ENCODE results near the gene GASK1A. TPM values are rescaled to one million over a fixed set of nuclear protein-coding genes. Genes with fewer than 3 reads are reported as not detected.

Gene GASK1A
- 1 to 10 TPM; 2.4 to 5.7 (median 4.0) TPM for total RNA-seq
- polyA plus RNA-seq = 1.5 TPM
- long read RNA-seq, donor 1 = 0 reads
- long read RNA-seq, donor 2, partial matches to known transcripts = 0 of 3 reads
- long read RNA-seq, donor 2, other reads (novel, unspliced or antisense) = 0 of 3 reads
- long read RNA-seq, donor 3, partial matches to known transcripts = 0 of 1 reads
- long read RNA-seq, donor 3, other reads (novel, unspliced or antisense) = 0 of 1 reads
- long read RNA-seq, donor 4 = 0 reads

DNA sequence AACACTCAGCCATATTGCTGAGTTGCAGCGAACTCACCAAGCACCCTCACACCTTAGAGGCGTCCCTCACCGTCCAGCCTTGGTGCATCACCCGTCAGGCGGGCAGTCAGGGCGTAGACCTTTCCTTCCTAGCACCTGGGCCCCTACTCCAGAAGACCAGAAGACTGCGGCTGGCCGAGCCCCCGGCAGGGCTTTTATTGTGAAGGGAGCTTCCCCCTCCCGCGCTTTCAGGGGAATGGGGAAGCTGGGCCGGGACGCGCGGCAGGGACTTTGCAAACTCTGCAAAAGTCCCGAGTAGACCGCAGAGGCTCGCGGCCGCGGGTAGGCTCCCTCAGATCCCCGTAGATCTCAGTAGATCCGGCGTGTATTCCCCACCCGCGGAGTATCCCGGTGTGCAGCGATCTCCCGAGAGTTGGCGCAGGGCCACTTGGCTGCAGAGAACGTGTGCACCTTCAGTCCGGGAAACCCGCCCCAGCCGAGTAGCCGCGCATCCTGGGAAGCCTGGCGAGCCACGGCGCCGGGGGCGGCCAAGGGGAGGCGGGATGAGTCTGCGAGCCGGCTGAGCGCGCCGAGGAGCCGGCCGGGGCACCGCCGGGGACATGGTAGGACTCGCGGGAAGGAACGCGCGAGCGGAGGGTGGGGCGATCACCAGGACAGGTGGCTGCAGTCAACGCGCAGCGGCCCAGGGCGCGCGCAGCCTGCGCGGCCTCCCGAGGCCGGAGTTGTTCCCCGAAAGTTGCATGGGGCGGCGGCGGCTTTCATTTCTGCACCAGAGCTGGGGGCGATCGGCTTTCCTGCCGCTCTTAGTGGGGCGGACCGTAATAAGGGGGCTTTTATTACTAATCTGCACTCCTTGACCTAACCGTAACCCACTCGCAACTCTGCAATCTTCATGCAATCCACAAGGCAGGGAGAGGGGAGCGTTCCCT, at the start of gene GASK1A:
TSS of gene GASK1A (plus strand) at position 268 of the 929 bp plus-strand sequence. CDS start at position 600, 332 bp downstream.
- Histone ChIP-seq H3K9me3 (ENCODE audit: control insufficient read depth, low read length) (peaks cover under 1% of the 10 kb centered on the region), H3K4me3 (ENCODE audit: low read length) (peak within 1 kb of the TSS; percentile 58), H3K27ac (ENCODE audit: low read length) (no peak within 1 kb of the TSS), H3K27me3 (ENCODE audit: control insufficient read depth, insufficient read depth) (no peaks in the 10 kb centered on the region), H3K4me1 (ENCODE audit: control insufficient read depth, insufficient read depth, low read length) (no peaks in the 10 kb centered on the region)
- intact Hi-C loops (cut with DNase I) = no loop called here
- DNase-seq = peak; percentile 61 to 87 (median 84)
- ATAC-seq = peak; percentile 77 to 88
- 2% methylated on average over 80 of the region's 80 CpGs for WGBS

DNA sequence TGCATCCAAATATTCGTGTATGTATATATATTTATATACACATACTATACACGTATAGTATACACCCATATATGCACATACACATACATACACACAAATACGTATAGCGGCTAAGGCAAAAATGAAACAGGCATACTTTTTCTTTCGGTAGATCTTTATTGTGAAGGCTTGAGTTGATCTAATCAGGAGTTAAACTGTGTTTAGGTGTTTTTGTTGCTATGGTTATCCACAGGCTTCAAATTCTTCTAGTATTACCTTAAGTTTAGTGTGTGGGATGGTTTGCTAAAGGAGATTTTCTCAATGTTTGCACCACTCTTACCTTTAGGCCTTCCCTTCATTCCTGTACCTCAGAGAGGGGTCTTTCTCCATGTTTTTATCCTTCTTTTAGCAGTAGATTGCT, 45.0 kb upstream of the GASK1A start:
- H3K4me3 ChIP-seq (ENCODE audit: low read length) = no peak overlapping the region
- no peak overlapping the region for H3K27ac ChIP-seq (ENCODE audit: low read length)
- WGBS = 85% methylated on average over 5 of the region's 5 CpGs
- intact Hi-C loops (cut with DNase I) = no loop called here
- H3K27me3 ChIP-seq (ENCODE audit: control insufficient read depth, insufficient read depth) = no peaks in the 10 kb centered on the region
- no peaks in the 10 kb centered on the region for H3K9me3 ChIP-seq (ENCODE audit: control insufficient read depth, low read length)
- ATAC-seq (no peak), DNase-seq (no peak)
- H3K4me1 ChIP-seq (ENCODE audit: control insufficient read depth, insufficient read depth, low read length) = no peaks in the 10 kb centered on the region

DNA sequence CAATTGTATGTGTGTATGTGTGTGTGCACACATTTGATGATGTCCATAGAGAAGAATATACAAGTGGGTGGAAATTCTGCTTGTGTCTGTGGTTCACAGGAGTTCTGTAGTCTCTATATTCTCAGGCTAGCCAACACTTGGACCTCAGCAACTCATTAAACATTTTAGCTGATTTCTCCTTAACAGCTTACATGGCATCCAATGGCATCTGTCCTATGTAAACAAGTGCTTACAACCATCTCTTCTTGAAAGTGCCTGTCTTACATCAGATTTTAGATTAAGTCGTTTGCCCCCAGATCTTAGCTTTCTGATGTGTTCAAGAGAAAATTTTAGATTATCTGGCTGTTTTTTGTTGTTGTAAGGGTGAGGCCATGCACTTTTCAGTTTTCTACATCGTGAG, 44.2 kb upstream of the GASK1A start:
- 57% methylated on average over 2 of the region's 2 CpGs for WGBS
- Histone ChIP-seq H3K9me3 (ENCODE audit: control insufficient read depth, low read length) (no peaks in the 10 kb centered on the region), H3K27me3 (ENCODE audit: control insufficient read depth, insufficient read depth) (no peaks in the 10 kb centered on the region), H3K27ac (ENCODE audit: low read length) (no peak overlapping the region), H3K4me3 (ENCODE audit: low read length) (no peak overlapping the region), H3K4me1 (ENCODE audit: control insufficient read depth, insufficient read depth, low read length) (no peaks in the 10 kb centered on the region)
- DNase-seq (no peak), ATAC-seq (no peak)
- intact Hi-C loops (cut with DNase I) = no loop called here

DNA sequence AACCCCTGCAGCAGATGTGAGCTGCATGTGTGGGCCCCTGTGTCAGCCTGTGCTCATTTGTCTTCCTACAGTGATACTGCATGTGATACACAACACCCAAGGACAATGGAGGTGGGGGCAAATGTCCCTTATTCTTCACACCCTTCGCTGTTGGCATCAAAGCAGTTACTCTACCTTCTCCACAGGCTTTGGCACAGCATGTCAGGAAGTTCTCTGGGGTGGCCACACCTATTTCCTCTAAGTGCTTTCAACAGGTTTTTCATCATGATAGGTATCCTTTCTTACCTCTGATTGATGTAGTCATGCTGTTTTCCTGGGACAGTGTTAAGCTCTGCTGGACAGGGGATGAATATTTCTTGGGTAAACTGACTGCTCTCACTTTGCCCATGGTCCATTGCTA, 43.6 kb upstream of the GASK1A start:
- no peak overlapping the region for H3K4me3 ChIP-seq (ENCODE audit: low read length)
- intact Hi-C loops (cut with DNase I) = no loop called here
- H3K9me3 ChIP-seq (ENCODE audit: control insufficient read depth, low read length) = no peaks in the 10 kb centered on the region
- 84% methylated on average over 1 of the region's 1 CpG for WGBS
- no peak for ATAC-seq
- H3K27me3 ChIP-seq (ENCODE audit: control insufficient read depth, insufficient read depth) = no peaks in the 10 kb centered on the region
- H3K4me1 ChIP-seq (ENCODE audit: control insufficient read depth, insufficient read depth, low read length) = no peaks in the 10 kb centered on the region
- H3K27ac ChIP-seq (ENCODE audit: low read length) = no peak overlapping the region
- DNase-seq = no peak

DNA sequence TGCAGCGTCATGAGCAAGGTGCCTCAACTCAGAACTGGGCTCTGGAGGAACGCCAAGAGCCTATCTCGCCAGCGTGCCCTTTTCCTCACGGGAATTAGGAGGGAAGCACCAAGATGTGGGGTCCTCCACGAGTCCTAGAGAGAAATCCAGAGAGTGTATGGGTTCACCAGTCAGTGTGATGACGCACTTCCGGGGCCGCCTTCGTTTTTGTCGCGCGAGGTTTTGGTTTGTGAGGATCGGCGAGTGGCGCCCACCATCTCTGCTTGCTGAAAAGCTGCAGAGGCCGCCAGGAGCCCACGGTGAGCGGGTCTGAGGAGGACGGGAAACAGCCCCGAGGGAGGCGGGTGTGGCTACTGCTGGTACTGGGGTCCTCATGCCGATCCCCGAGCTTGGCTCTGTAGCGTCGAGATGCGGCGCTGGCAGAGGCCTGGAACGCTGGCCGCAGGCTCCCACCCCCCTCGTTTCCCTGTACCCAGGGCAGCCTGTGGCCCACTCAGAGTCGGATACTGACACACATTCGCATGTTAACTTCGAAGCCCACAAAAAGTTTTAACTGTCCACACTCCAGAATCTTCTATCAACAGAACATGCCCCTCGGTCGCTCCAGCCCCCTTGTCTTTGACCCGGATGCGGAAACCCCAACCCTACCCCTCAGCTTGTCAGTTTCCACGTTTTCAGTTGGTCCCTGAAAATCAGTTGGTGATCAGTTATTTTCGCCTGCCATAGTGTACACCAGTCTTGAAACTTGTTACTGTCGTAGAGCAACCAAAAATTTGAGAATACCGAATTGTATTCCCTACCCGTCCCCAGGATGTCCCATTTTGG, 42.7 kb upstream of the GASK1A start:
- H3K27ac ChIP-seq (ENCODE audit: low read length) = no peak overlapping the region
- peak; percentile 51 to 84 (median 83) for DNase-seq
- peak overlapping the region; percentile 11 for H3K4me3 ChIP-seq (ENCODE audit: low read length)
- 57% methylated on average over 43 of the region's 43 CpGs for WGBS
- intact Hi-C loops (cut with DNase I) = no loop called here
- H3K27me3 ChIP-seq (ENCODE audit: control insufficient read depth, insufficient read depth) = no peaks in the 10 kb centered on the region
- H3K4me1 ChIP-seq (ENCODE audit: control insufficient read depth, insufficient read depth, low read length) = no peaks in the 10 kb centered on the region
- H3K9me3 ChIP-seq (ENCODE audit: control insufficient read depth, low read length) = no peaks in the 10 kb centered on the region
- peak; percentile 67 to 80 for ATAC-seq

DNA sequence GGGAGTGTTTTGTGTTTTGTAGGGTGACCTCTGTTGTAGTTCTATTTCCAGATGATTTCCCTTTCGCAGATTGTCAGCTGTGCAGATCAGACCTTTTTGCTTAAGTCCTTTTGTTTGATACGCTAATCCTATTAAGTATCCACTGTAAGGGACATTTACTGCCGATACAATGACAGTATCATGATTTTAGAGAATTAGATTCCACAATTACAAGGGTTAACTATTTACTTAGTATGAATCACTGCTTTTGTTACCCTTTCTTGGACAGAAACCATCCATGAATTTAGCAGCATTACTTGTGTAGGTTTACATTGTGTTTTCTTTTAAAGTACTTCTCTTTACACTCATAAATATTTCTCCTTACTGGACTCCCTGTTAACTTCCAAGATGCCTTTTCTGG, 41.8 kb upstream of the GASK1A start:
- Histone ChIP-seq H3K4me1 (ENCODE audit: control insufficient read depth, insufficient read depth, low read length) (no peaks in the 10 kb centered on the region), H3K27ac (ENCODE audit: low read length) (no peak overlapping the region), H3K27me3 (ENCODE audit: control insufficient read depth, insufficient read depth) (no peaks in the 10 kb centered on the region), H3K9me3 (ENCODE audit: control insufficient read depth, low read length) (no peaks in the 10 kb centered on the region), H3K4me3 (ENCODE audit: low read length) (no peak overlapping the region)
- intact Hi-C loops (cut with DNase I) = no loop called here
- no peak for DNase-seq
- WGBS = 94% methylated on average over 3 of the region's 3 CpGs
- no peak for ATAC-seq

DNA sequence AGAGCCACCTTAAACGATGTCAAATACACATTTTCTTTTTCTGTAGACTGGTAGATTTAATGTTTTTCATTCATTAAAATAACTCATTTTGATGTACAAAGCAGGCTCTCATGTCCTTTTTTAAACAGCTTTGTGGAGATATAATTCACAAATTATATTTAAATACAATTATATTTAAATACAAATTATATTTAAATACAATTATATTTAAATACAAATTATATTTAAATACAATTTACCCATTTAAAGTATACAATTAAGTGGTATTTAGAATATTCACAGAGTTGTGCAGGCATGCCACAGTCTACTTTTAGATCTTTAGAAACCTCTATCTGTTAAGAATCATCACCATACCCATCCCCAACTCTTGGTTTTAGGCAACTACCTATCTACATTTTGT, 36.4 kb upstream of the GASK1A start:
- ATAC-seq (no peak), DNase-seq (no peak)
- no peak overlapping the region for H3K27ac ChIP-seq (ENCODE audit: low read length)
- no peak overlapping the region for H3K4me3 ChIP-seq (ENCODE audit: low read length)
- WGBS = 75% methylated on average over 1 of the region's 1 CpG
- intact Hi-C loops (cut with DNase I) = no loop called here
- H3K4me1 ChIP-seq (ENCODE audit: control insufficient read depth, insufficient read depth, low read length) = no peaks in the 10 kb centered on the region
- H3K9me3 ChIP-seq (ENCODE audit: control insufficient read depth, low read length) = no peaks in the 10 kb centered on the region
- no peaks in the 10 kb centered on the region for H3K27me3 ChIP-seq (ENCODE audit: control insufficient read depth, insufficient read depth)

DNA sequence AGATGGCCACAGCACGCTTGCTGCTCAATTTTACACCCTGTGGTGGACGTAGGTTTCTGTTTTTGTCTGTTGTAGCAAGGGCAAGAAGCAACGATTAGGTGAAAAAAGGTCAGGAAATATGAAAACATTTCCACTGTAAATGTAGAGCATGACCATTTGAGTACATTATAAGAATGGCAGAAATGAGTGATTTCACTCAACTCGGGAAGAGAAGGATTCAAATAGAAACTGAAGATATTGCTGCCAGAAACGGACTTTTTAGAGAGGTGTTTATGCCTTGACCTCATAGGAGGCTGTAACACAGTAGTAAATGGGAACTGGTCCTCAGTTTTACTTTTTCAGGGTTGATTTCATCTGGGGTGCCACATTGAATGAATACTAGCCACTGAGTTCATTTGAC, 33.1 kb upstream of the GASK1A start:
- no peak for ATAC-seq
- no peaks in the 10 kb centered on the region for H3K27me3 ChIP-seq (ENCODE audit: control insufficient read depth, insufficient read depth)
- no peak for DNase-seq
- intact Hi-C loops (cut with DNase I) = no loop called here
- no peak overlapping the region for H3K27ac ChIP-seq (ENCODE audit: low read length)
- no peaks in the 10 kb centered on the region for H3K9me3 ChIP-seq (ENCODE audit: control insufficient read depth, low read length)
- H3K4me1 ChIP-seq (ENCODE audit: control insufficient read depth, insufficient read depth, low read length) = no peaks in the 10 kb centered on the region
- WGBS = 85% methylated on average over 5 of the region's 5 CpGs
- H3K4me3 ChIP-seq (ENCODE audit: low read length) = no peak overlapping the region

DNA sequence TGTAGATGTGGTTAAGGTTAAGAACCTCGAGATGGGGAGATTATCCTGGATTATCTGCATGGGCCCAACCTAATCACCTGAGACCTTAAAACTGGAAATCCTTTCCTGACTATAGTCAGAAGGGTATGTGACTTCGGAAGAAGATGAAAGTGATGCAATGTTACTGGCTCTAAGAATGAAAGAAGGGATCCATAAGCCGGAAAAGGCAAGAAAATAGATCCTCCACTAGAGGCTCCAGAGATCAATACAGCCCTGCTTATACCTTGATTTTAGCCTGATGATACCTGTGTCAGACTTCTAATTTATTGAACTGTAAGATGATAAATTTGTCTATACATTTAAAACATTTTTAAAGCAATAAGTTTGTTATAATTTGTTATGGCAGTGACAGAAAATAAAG, 21.5 kb upstream of the GASK1A start:
- 78% methylated on average over 3 of the region's 3 CpGs for WGBS
- no peaks in the 10 kb centered on the region for H3K9me3 ChIP-seq (ENCODE audit: control insufficient read depth, low read length)
- H3K27ac ChIP-seq (ENCODE audit: low read length) = no peak overlapping the region
- H3K4me3 ChIP-seq (ENCODE audit: low read length) = no peak overlapping the region
- no peaks in the 10 kb centered on the region for H3K27me3 ChIP-seq (ENCODE audit: control insufficient read depth, insufficient read depth)
- H3K4me1 ChIP-seq (ENCODE audit: control insufficient read depth, insufficient read depth, low read length) = no peaks in the 10 kb centered on the region
- ATAC-seq (no peak), DNase-seq (no peak)
- intact Hi-C loops (cut with DNase I) = no loop called here

DNA sequence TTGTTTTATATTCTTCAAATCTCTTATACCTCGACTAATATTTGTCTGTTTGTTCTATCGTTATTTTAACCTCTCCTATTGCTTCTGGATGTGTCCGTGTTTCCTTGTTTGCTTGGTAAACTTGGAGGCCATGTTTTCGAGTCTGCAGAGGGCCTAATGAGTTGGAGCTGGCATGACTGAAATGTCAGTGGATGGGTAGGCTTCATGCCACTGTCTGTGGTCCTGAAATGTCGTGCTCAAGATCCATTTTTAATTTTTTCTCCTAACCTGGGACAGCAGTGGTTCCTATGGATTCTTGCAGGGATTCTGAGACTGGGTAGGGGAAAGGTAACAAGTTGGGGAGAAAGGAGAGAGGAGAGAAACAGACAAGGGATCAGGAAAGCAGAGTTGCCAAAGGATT, 18.8 kb upstream of the GASK1A start:
- Histone ChIP-seq H3K4me3 (ENCODE audit: low read length) (no peak overlapping the region), H3K4me1 (ENCODE audit: control insufficient read depth, insufficient read depth, low read length) (no peaks in the 10 kb centered on the region), H3K27ac (ENCODE audit: low read length) (no peak overlapping the region), H3K9me3 (ENCODE audit: control insufficient read depth, low read length) (no peaks in the 10 kb centered on the region), H3K27me3 (ENCODE audit: control insufficient read depth, insufficient read depth) (no peaks in the 10 kb centered on the region)
- DNase-seq (no peak), ATAC-seq (no peak)
- 72% methylated on average over 5 of the region's 5 CpGs for WGBS
- intact Hi-C loops (cut with DNase I) = loop anchor here in 3 of 4 donors (5.0 to 10.0 kb wide), 2 partner anchors 197 to 545 kb away; no protein-coding TSS in a partner anchor

Measured in right cardiac atrium (tissue), 5 donors.